Subcutaneous adipose tissue (tissue), 4 donors: Measurements from ENCODE around the gene RELL1. TPM values are rescaled to one million over a fixed set of nuclear protein-coding genes. Genes with fewer than 3 reads are reported as not detected.

ENCODE experiments used
- CTCF ChIP-seq: fragments of 450-650 bp; IDR thresholded peaks from one replicate; pipeline ENCODE4 v1.5.1; 2016; ENCODE audit warnings: low read depth, mild to moderate bottlenecking, control low read depth, antibody characterized with exemption, moderate library complexity
- total RNA-seq, 4 donors: library from RNA; depleted of rRNA; stranded (reverse); fragments of >200 nt; gene quantifications; one replicate each; pipeline ENCODE4 v1.1.0, GENCODE V29; 2016

The RELL1 gene
- total RNA-seq, 4 donors from 2014 or later = 56.7 to 124 (median 74.5) TPM

DNA sequence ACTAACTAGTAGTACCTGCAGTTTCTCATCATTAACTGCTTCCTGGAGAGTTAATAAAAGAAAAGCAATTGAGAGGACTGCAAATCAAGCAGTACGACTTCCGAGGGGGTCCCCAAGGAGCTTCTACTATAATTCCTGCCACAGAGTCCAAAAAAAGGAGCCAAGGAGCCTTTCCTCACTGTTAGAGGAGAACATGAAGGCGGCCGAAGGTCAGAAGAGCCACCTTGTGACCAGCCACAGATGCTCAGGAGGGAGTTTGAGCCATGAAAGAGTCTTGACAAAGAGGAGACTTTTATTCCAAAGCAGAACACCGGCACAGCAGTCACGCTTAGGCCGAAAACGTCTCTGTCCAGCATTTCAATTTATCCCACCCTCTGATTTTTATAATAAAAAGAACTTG is 62.2 kb downstream of the RELL1 start:
- TF ChIP-seq CTCF = no peak

- no peak for TF ChIP-seq CTCF
Observed at GRCh38 chr4:37623125-37623524, 63.1 kb downstream of the RELL1 start.

- no peak for TF ChIP-seq CTCF
Observed at GRCh38 chr4:37620176-37620575, 66.0 kb downstream of the RELL1 start.

DNA sequence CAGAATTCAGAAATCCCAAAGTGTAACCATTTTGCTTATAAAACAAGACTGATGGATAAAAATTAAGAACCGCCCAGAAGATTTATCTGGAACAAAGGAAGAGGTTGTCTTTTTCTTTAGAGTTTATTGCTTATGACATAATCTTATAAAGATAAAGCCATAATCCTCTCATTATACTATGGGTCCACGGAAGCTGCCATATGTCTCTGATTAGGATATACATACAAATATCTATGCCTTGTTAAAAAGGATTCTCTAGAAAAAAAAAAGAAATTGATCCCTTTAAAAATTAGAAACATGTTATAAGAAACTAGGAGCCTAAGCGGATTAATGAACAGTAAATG is 70.5 kb downstream of the RELL1 start:
- no peak for TF ChIP-seq CTCF

DNA sequence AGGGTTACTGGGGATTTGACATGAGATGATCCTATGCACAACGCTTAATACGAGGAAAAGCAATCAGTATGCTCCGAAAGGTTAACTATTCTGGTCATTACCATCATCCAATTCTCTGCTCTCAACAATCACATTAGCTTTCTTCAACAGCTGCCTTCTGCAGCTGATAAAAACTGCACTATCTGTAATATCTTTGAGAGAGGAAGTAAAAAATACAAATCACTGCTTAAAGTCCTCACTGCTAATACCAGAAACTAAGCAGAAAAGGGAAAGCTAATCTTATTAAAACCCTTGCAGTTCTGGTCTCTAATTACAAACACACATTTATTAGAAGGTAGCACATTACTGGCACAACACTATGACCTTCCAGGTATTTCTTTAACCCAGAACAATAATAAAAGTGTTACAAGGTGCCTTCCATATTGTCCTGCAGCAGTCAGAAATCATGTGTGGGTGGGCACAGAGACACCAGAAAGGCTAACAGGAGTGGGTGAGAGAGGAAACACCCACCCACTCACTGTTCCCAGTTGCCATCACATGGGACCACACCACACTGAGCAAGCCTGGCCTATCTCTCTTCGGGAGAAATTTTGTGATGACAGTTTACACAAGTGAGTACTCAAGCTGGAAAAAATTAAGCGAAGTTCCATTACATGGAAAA is 71.0 kb downstream of the RELL1 start:
- no peak for TF ChIP-seq CTCF

DNA sequence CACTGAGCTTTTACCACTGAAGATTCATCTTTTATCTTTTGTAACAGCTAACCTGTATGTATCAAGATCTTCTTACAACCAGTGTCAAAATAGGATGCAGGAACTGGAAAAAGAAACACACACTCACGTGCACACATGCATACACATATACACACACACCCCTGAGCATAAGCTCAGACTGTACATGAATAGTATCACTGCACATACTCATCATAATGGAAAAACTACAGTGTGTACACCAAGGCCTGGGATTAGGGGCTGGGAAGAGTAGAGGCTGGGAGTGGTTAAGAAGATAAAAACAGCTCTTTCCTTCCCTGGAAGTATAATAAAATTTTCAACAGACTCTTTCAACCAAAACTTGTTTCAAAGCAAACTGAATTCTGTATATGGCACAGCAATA is 73.4 kb downstream of the RELL1 start:
- TF ChIP-seq CTCF = no peak

- no peak for TF ChIP-seq CTCF
Observed at GRCh38 chr4:37609626-37610025, 76.5 kb downstream of the RELL1 start.
